Transverse colon (tissue), 4 donors: Measurements from ENCODE around the gene THUMPD2. TPM values are rescaled to one million over a fixed set of nuclear protein-coding genes. Genes with fewer than 3 reads are reported as not detected.
"Not testable (repeated sequence)": the region's sequence is repeated elsewhere in the genome, so short reads cannot be mapped to it uniquely, and the experiment has no call there.

Experiments
- DNase-seq: peaks from one replicate; pipeline ENCODE4 v3.0.0-alpha.2; 2019
- H3K27ac ChIP-seq, 4 donors: fragments of 200-600 bp; sonication (generic); 2 replicates each; pipeline ENCODE4 v1.5.1; 2016 to 2018; ENCODE audit warnings: inconsistent platforms in 4 of 4
- H3K27me3 ChIP-seq: fragments of 200-600 bp; sonication (generic); 2 replicates; pipeline ENCODE4 v1.5.1; 2017; ENCODE audit warnings: inconsistent platforms
- H3K36me3 ChIP-seq, 4 donors: fragments of 200-600 bp; sonication (generic); 2 replicates each; pipeline ENCODE4 v1.5.1; 2017 to 2019; ENCODE audit warnings: inconsistent platforms in 4 of 4
- H3K4me1 ChIP-seq, 4 donors: fragments of 200-600 bp; sonication (generic); 2 replicates each; pipeline ENCODE4 v1.5.1; 2017 to 2020; ENCODE audit warnings: inconsistent platforms in 4 of 4
- H3K4me3 ChIP-seq, 4 donors: fragments of 200-600 bp; sonication (generic); 1 replicate in 1 of 4; 2 replicates in 3 of 4; pipeline versions ENCODE4 v1.5.1 to v1.6.1; 2017 to 2019; ENCODE audit warnings: inconsistent platforms in 4 of 4
- H3K9me3 ChIP-seq, 2 donors: fragments of 200-600 bp; sonication (generic); 2 replicates each; pipeline ENCODE4 v1.5.1; 2017 to 2019; ENCODE audit warnings: inconsistent platforms in 2 of 2
- CTCF ChIP-seq, 5 experiments: fragments of 200-600 bp in 3 of 5; fragments of 450-650 bp in 2 of 5; sonication (generic) in 3 of 5; IDR thresholded peaks; 1 replicate in 2 of 5; 2 replicates in 3 of 5; pipeline ENCODE4 v1.5.1; 2016 to 2017; ENCODE audit warnings: antibody characterized with exemption in 5 of 5, inconsistent platforms in 3 of 5, mild to moderate bottlenecking in 2 of 5, moderate library complexity in 1 of 5
- EP300 ChIP-seq: sonication (generic); formaldehyde crosslinking; IDR thresholded peaks from one replicate; pipeline ENCODE4 v1.6.1; 2017; ENCODE audit warnings: antibody characterized with exemption, low read depth
- POLR2A ChIP-seq: fragments of 450-650 bp; IDR thresholded peaks from one replicate; pipeline ENCODE4 v1.6.1; 2016; ENCODE audit warnings: antibody characterized with exemption, mild to moderate bottlenecking, moderate library complexity
- POLR2AphosphoS5 ChIP-seq, 3 donors: sonication (generic); formaldehyde crosslinking; IDR thresholded peaks; one replicate each; pipeline ENCODE4 v1.6.1; 2016; ENCODE audit warnings: antibody characterized with exemption in 3 of 3
- WGBS, 2 donors: methylation state at CpG; one replicate each; pipeline ENCODE4 v1.1.5; 2018; ENCODE audit warnings: low coverage in 1 of 2; 5-methylcytosine and 5-hydroxymethylcytosine counted together
- in situ Hi-C, 4 donors: fragments of 200-750 bp; cut with MboI; loops; one replicate each; pipeline versions ENCODE4 v1.15.0 to v1.15.1; 2017; ENCODE audit warnings: low sequenced_read_pairs in 3 of 4, low pct_ligation_motif_present in 1 of 4, low pct_unique_long_range_greater_than_20kb in 1 of 4
- intact Hi-C: fragments of 100-400 bp; cut with DNase I; formaldehyde crosslinking; loops from one replicate; pipeline ENCODE4 v1.15.1; 2023; ENCODE audit warnings: low total_unique reads
- total RNA-seq, 4 donors: library from RNA; depleted of rRNA; stranded (reverse); fragments of >200 nt; gene quantifications; one replicate each; pipeline ENCODE4 v1.1.0, GENCODE V29; 2016

The THUMPD2 gene
- total RNA-seq, 4 donors from 2014 or later, result 5.2 to 21.1 (median 9.7) TPM

GRCh38 chr2:39730685-39731302 lies 48.3 kb downstream of the THUMPD2 start:
- intact Hi-C loops (no loop called here), in situ Hi-C loops (no loop called here)
- no peaks in the 10 kb centered on the region for H3K4me1 ChIP-seq
- no peak for DNase-seq
- H3K27me3 ChIP-seq, result no peaks in the 10 kb centered on the region
- 80 to 85% methylated on average over 2 of the region's 2 CpGs for WGBS, 2 donors
- no peaks in the 10 kb centered on the region for H3K9me3 ChIP-seq
- TF ChIP-seq POLR2A (no peak), EP300 (no peak), POLR2AphosphoS5 (IDR thresholded peaks at IDR 0.05) (no peak), CTCF (IDR thresholded peaks at IDR 0.05) (peak in 4 of 5 experiments; percentile 21 to 40 (median 28))
- H3K27ac ChIP-seq, result no peak overlapping the region
- no peak overlapping the region for H3K4me3 ChIP-seq
- peaks cover 0 to 5% (median 0%) of the 10 kb centered on the region in 4 donors for H3K36me3 ChIP-seq

GRCh38 chr2:39730276-39730675 lies 48.8 kb downstream of the THUMPD2 start:
- H3K4me1 ChIP-seq, result no peaks in the 10 kb centered on the region
- 60 to 65% methylated on average over 2 to 5 of the region's 5 CpGs for WGBS, 2 donors
- intact Hi-C loops, result no loop called here
- TF ChIP-seq POLR2A (no peak), CTCF (IDR thresholded peaks at IDR 0.05) (no peak), EP300 (no peak), POLR2AphosphoS5 (IDR thresholded peaks at IDR 0.05) (no peak)
- no peak overlapping the region for H3K4me3 ChIP-seq
- no peak overlapping the region for H3K27ac ChIP-seq
- no peak for DNase-seq
- no peaks in the 10 kb centered on the region for H3K9me3 ChIP-seq
- in situ Hi-C loops, result no loop called here
- peaks cover 0 to 5% (median 0%) of the 10 kb centered on the region in 4 donors for H3K36me3 ChIP-seq
- no peaks in the 10 kb centered on the region for H3K27me3 ChIP-seq

GRCh38 chr2:39728941-39729351 lies 50.1 kb downstream of the THUMPD2 start:
- WGBS, 2 donors, result 54 to 61% methylated on average over 4 to 5 of the region's 5 CpGs
- H3K4me1 ChIP-seq, result no peaks in the 10 kb centered on the region
- H3K36me3 ChIP-seq, result peaks cover 0 to 5% (median 0%) of the 10 kb centered on the region in 4 donors
- TF ChIP-seq EP300 (no peak), CTCF (IDR thresholded peaks at IDR 0.05) (peak; percentile 51 to 67 (median 54))
- intact Hi-C loops, result no loop called here
- DNase-seq, result peak; percentile 18
- in situ Hi-C loops, result no loop called here
- no peak overlapping the region for H3K27ac ChIP-seq
- no peaks in the 10 kb centered on the region for H3K9me3 ChIP-seq
- H3K4me3 ChIP-seq, result no peak overlapping the region
- H3K27me3 ChIP-seq, result no peaks in the 10 kb centered on the region

- H3K36me3 ChIP-seq, H3K4me3 ChIP-seq, H3K27me3 ChIP-seq, H3K27ac ChIP-seq, in situ Hi-C loops, intact Hi-C loops, H3K4me1 ChIP-seq, H3K9me3 ChIP-seq, DNase-seq: not testable (repeated sequence)
- 79 to 85% methylated on average over 3 to 4 of the region's 4 CpGs for WGBS, 2 donors
Observed at GRCh38 chr2:39728085-39728484, 51.0 kb downstream of the THUMPD2 start.

- TF ChIP-seq EP300, result no peak
- no peak for TF ChIP-seq CTCF (IDR thresholded peaks at IDR 0.05)
- TF ChIP-seq POLR2A, result no peak
- no peak for TF ChIP-seq POLR2AphosphoS5 (IDR thresholded peaks at IDR 0.05)
- Histone ChIP-seq H3K4me3 (no peak overlapping the region), H3K36me3 (no peaks in the 10 kb centered on the region), H3K27me3 (no peaks in the 10 kb centered on the region), H3K27ac (no peak overlapping the region), H3K9me3 (no peaks in the 10 kb centered on the region), H3K4me1 (no peaks in the 10 kb centered on the region)
- DNase-seq, result no peak
- in situ Hi-C loops (no loop called here), intact Hi-C loops (no loop called here)
- whole genome bisulfite sequencing, 2 donors, result 93 to 95% methylated on average over 5 of the region's 5 CpGs
Observed at GRCh38 chr2:39725401-39725800, 53.7 kb downstream of the THUMPD2 start.
